Effector memory CD4-positive, alpha-beta T cell (primary cell): ENCODE measurements around the gene CBY1.
"Not testable (repeated sequence)": the region's sequence is repeated elsewhere in the genome, so short reads cannot be mapped to it uniquely, and the experiment has no call there.

ENCODE experiments used
- DNase-seq, 3 donors: peaks; one replicate each; pipeline ENCODE4 v3.0.0-alpha.2; 2020
- H3K27ac ChIP-seq: 2 replicates; pipeline ENCODE4 v1.7.0; 2013; ENCODE audit warnings: mild to moderate bottlenecking, low read length, moderate library complexity; ENCODE audit not compliant: insufficient read depth, poor library complexity, severe bottlenecking
- H3K27me3 ChIP-seq: replicated peaks from 2 replicates; pipeline ENCODE4 v1.7.0; 2013; ENCODE audit warnings: mild to moderate bottlenecking, low read length; ENCODE audit not compliant: insufficient read depth, control insufficient read depth, poor library complexity, severe bottlenecking
- H3K36me3 ChIP-seq: 2 replicates; pipeline ENCODE4 v1.7.0; 2013; ENCODE audit warnings: mild to moderate bottlenecking, low read length, moderate library complexity; ENCODE audit not compliant: control insufficient read depth, insufficient read depth
- H3K4me1 ChIP-seq: 2 replicates; pipeline ENCODE4 v1.7.0; 2013; ENCODE audit warnings: low read length, mild to moderate bottlenecking; ENCODE audit not compliant: control insufficient read depth, insufficient read depth, poor library complexity, severe bottlenecking
- H3K4me3 ChIP-seq: 2 replicates; pipeline ENCODE4 v1.7.0; 2013; ENCODE audit warnings: low read length, low read depth, mild to moderate bottlenecking; ENCODE audit not compliant: insufficient read depth, poor library complexity, severe bottlenecking
- H3K9me3 ChIP-seq: 2 replicates; pipeline ENCODE4 v1.7.0; 2013; ENCODE audit warnings: mild to moderate bottlenecking, low read length, moderate library complexity; ENCODE audit not compliant: control insufficient read depth

CBY1 gene

DNA sequence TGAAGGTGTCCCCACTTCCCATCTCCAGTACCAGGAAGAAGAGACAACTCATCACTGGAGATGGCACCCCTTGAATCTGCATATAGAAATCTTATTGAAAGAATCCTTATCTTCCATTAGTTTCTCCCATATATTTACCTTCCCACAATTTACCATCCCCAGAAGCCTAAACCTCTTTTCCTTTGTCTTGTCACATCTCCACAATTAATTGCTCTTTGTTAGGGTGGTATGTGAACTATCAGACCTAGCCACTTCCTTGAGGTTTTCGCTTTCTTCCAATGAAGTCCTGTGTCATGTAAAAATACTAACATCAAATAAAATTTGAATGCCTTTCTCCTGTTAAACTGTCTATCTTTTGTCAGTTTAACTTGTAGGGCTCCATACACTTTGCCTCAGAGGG, 38.2 kb upstream of the CBY1 start:
- no peak overlapping the region for H3K27ac ChIP-seq
- no peaks in the 10 kb centered on the region for H3K4me1 ChIP-seq
- no peaks in the 10 kb centered on the region for H3K27me3 ChIP-seq
- H3K4me3 ChIP-seq: no peak overlapping the region
- DNase-seq: no peak
- H3K36me3 ChIP-seq: no peaks in the 10 kb centered on the region
- H3K9me3 ChIP-seq: peaks cover 8% of the 10 kb centered on the region

DNA sequence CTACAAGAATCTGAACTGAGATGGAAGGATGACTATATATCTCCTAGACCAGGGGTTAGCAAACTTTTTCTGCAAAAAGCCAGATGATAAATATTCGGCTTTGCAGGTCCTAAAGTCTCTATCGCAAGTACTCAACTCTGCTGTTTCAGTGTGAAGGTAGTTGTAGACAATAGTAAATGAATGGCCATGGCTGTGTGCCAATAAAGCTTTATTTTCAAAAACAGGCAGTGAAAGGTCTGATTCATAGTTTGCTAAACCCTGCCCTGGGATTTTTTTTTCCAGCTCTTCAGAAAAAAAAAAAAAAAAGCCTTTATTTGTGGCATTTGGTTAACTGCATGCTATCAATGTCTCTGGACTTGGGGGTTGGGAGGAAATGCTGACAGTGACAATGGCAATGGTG, 37.8 kb upstream of the CBY1 start:
- Histone ChIP-seq H3K9me3 (peaks cover 8% of the 10 kb centered on the region), H3K4me3 (no peak overlapping the region), H3K27ac (no peak overlapping the region), H3K36me3 (no peaks in the 10 kb centered on the region), H3K27me3 (no peaks in the 10 kb centered on the region), H3K4me1 (no peaks in the 10 kb centered on the region)
- DNase-seq: no peak

DNA sequence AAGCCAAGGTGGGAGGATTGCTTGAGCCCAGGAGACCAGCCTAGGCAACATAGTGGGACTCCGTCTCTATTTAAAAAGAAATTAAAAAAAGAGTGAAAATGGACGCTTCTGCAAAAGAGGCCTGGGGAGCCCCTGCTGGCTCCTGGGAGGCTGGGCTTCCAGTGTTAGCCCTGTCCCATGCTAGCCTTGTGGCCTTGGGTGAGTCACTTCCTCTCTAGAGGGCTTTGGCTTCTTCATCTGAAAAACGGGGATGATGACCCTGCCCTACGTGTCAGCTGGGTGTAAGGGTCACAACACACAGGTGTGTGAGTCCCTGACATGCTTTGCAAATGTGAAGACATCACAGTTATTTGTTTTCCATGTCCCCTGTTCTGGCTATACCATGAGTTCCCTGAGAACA, 33.1 kb upstream of the CBY1 start:
- DNase-seq: no peak
- no peaks in the 10 kb centered on the region for H3K9me3 ChIP-seq
- H3K27me3 ChIP-seq: no peaks in the 10 kb centered on the region
- H3K4me3 ChIP-seq: no peak overlapping the region
- no peaks in the 10 kb centered on the region for H3K4me1 ChIP-seq
- no peak overlapping the region for H3K27ac ChIP-seq
- no peaks in the 10 kb centered on the region for H3K36me3 ChIP-seq

DNA sequence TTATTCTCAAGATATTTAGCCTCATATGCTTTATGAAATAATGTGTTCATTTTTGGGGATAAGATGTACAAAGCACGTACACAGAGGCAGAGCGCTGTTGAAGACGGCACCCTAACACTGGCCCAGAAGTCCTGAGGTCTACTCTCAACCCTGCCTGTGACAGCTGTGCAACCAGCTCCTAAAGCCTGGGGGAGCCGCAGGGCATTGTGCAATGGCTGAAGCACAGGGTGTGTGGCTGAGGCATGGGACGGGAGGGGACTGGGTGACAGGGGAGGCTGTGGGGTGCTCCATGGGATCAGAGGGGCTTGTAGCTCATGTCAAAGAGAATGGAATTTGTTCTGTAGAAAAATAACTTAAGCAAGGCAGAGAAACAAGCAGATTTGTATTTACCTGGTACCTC, 28.0 kb upstream of the CBY1 start:
- no peaks in the 10 kb centered on the region for H3K4me1 ChIP-seq
- H3K4me3 ChIP-seq: no peak overlapping the region
- H3K9me3 ChIP-seq: no peaks in the 10 kb centered on the region
- no peak for DNase-seq
- no peak overlapping the region for H3K27ac ChIP-seq
- H3K27me3 ChIP-seq: no peaks in the 10 kb centered on the region
- no peaks in the 10 kb centered on the region for H3K36me3 ChIP-seq

DNA sequence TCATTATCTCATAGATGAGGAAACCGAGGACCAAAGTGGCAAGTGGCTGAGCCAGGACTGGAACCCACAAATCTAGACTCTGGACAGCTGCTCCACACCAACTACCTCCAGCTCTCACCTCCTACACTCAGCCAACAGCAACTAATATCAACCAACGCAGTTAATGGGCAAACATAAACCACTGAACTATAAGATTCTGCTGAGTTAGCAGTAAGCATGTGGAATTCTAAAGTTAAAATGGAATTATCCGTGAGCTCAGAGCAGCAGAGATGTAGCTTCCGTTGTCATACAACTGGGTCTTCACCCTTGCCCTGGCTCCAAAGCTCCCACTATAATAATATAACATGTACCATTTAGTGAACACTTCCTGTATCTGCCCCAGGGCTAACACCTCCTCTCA, 27.3 kb upstream of the CBY1 start:
- no peak overlapping the region for H3K27ac ChIP-seq
- H3K36me3 ChIP-seq: no peaks in the 10 kb centered on the region
- no peak overlapping the region for H3K4me3 ChIP-seq
- H3K9me3 ChIP-seq: no peaks in the 10 kb centered on the region
- no peaks in the 10 kb centered on the region for H3K27me3 ChIP-seq
- no peak for DNase-seq
- no peaks in the 10 kb centered on the region for H3K4me1 ChIP-seq

DNA sequence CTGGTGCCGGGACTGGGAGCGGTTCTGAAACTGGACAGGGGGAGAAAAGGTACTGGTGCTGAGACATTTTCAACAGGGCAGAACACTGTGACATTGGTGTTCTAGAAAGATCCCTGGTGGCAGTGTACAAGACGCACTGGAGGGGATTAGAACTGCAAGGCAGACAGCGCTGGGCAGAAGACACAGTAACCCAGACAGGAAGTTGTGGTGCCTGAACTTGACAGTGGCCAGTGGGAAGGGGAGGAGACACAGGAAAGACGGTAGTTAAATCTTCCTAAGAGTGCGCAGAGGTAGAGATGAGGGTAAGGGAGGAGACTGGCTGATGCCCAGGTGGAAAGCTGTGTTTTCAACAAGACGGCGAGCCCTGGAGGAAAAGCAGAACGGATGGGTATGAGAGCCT, 24.7 kb upstream of the CBY1 start:
- Histone ChIP-seq H3K36me3 (no peaks in the 10 kb centered on the region), H3K4me3 (no peak overlapping the region), H3K27me3 (no peaks in the 10 kb centered on the region), H3K27ac (no peak overlapping the region), H3K4me1 (no peaks in the 10 kb centered on the region), H3K9me3 (no peaks in the 10 kb centered on the region)
- no peak for DNase-seq

DNA sequence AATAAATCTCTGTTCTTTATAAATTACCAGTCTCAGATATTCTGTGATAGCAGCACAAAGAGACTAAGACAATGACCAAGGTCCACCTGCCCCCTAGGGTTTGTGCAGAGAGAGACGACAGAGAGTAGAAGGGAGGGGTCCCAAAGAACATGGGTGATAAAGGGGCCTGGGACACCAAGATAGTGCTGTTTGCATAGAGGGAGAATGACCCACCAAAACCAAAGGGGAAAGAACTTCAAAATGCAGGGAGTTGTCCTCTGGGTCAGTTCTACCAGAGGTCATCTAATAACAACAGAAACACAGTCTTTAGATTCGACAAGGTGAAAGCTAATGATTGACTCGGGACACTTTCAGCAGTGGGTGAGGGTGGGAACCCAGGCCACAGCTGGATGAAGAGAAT, 23.9 kb upstream of the CBY1 start:
- Histone ChIP-seq H3K36me3 (no peaks in the 10 kb centered on the region), H3K4me3 (no peak overlapping the region), H3K27ac (no peak overlapping the region), H3K27me3 (no peaks in the 10 kb centered on the region), H3K4me1 (no peaks in the 10 kb centered on the region), H3K9me3 (no peaks in the 10 kb centered on the region)
- DNase-seq: no peak

DNA sequence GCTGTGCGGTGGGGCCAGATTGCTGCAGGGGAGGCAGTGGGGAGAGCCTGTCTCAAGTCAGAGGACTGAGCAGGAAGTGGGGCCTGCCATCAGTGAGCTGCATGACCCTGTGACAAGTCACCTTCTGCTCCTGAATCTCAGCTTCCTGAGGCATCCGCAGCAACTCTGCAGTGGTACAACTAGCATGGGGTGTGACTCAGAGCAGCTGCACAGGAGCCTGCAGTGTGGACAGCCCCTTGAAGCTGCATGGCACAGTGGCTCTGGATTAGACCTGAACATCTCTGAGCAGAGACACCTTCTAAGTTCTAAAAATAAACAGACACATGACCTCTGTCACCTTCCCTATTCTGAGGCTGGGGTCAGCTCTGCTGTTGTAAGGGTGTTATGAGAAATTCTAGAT, 18.2 kb upstream of the CBY1 start:
- no peak overlapping the region for H3K27ac ChIP-seq
- no peaks in the 10 kb centered on the region for H3K27me3 ChIP-seq
- H3K9me3 ChIP-seq: no peaks in the 10 kb centered on the region
- no peak overlapping the region for H3K4me3 ChIP-seq
- no peaks in the 10 kb centered on the region for H3K36me3 ChIP-seq
- DNase-seq: no peak
- no peaks in the 10 kb centered on the region for H3K4me1 ChIP-seq

DNA sequence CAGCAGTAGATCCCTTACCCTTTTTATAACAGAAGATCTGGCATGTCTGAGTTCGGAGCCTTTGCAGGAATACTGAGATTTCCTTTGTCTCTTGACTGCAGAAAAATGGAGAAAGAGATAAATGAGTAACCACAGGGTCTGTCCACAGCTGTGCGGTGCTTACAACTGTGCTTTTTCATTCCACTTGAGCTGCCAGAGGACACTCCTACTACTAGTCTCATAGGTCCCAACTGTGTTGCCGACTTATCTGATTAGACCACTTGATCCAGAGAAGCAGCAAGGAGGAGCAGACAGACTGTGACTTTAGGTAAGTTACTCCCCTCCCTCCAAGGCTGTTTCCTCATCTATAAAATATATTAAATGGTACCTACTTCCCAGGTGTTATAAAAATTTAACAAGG, 17.7 kb upstream of the CBY1 start:
- Histone ChIP-seq H3K27me3 (no peaks in the 10 kb centered on the region), H3K36me3 (no peaks in the 10 kb centered on the region), H3K4me1 (no peaks in the 10 kb centered on the region), H3K4me3 (no peak overlapping the region), H3K9me3 (no peaks in the 10 kb centered on the region), H3K27ac (no peak overlapping the region)
- no peak for DNase-seq

DNA sequence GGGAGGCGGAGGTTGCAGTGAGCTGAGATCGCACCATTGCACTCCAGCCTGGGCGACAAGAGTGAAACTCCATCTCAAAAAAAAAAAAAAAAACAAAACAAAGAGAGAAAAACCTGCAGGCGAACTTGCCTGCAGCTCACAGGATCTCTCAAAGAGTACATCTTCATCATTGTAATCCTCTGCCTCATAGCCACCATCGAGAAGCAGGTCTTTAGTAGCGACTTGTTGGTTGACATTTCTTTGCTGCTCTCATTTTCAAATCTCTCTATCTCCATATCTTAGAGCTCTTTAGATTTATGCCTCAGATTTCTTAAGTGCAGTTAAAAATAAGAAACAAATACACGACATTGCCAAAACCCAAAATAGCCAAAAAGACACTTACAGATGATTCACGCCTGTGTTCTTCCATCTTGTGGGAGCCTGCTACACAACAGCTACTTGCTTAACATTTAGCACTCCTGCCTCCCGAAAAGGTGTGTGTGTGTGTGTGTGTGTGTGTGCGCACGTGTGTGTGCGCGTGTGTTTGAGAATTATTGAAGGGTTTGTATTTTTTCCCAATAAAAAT, 14.9 kb upstream of the CBY1 start:
- Histone ChIP-seq H3K4me3 (no peak overlapping the region), H3K27ac (no peak overlapping the region), H3K9me3 (no peaks in the 10 kb centered on the region), H3K27me3 (no peaks in the 10 kb centered on the region), H3K4me1 (no peaks in the 10 kb centered on the region), H3K36me3 (no peaks in the 10 kb centered on the region)
- no peak for DNase-seq

DNA sequence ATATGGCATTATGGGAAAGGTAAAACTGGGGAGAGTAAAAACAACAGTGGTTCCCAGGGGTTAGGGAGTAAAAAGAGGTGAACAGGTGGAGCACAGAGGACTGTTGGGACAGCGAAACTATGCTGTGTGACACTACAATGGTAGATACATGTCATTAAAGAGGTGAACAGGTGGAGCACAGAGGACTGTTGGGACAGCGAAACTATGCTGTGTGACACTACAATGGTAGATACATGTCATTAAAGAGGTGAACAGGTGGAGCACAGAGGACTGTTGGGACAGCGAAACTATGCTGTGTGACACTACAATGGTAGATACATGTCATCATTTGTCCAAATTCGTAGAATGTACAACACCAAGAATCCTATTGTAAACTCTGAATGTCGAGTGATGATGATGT, 12.2 kb upstream of the CBY1 start:
- H3K36me3 ChIP-seq, DNase-seq, H3K4me1 ChIP-seq, H3K27me3 ChIP-seq, H3K4me3 ChIP-seq, H3K9me3 ChIP-seq, H3K27ac ChIP-seq: not testable (repeated sequence)
